ENCODE data around the gene SIGLECL1.

Gene SIGLECL1

GRCh38 chr19:51296336-51297093 is 45.6 kb downstream of the SIGLECL1 start:
- DNase-seq (ENCODE audit: low read depth): no peak

DNA sequence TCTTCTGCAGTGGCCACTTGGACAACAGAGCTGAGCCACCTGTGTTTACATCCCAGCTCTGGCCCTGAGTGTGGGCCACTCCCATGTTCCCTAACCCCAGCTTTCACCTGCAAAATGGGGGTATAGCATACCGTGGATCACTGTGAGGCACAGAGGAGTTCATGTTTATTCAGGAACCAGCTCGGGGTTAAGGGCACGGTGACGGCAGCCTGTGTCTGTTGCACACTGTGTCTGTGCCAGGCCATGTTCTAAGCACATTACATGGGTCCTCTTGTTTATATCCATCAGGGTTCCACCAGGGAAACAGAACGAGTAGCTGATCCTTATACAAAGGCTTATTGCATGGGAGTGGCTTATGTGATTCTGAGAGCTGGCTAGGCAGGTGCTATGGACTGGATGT is 46.5 kb downstream of the SIGLECL1 start:
- DNase-seq (ENCODE audit: low read depth): no peak

GRCh38 chr19:51301266-51301665 is 50.4 kb downstream of the SIGLECL1 start:
- no peak for DNase-seq (ENCODE audit: low read depth)

- no peak for DNase-seq (ENCODE audit: low read depth)
Observed at GRCh38 chr19:51305479-51305878, 54.6 kb downstream of the SIGLECL1 start.

DNA sequence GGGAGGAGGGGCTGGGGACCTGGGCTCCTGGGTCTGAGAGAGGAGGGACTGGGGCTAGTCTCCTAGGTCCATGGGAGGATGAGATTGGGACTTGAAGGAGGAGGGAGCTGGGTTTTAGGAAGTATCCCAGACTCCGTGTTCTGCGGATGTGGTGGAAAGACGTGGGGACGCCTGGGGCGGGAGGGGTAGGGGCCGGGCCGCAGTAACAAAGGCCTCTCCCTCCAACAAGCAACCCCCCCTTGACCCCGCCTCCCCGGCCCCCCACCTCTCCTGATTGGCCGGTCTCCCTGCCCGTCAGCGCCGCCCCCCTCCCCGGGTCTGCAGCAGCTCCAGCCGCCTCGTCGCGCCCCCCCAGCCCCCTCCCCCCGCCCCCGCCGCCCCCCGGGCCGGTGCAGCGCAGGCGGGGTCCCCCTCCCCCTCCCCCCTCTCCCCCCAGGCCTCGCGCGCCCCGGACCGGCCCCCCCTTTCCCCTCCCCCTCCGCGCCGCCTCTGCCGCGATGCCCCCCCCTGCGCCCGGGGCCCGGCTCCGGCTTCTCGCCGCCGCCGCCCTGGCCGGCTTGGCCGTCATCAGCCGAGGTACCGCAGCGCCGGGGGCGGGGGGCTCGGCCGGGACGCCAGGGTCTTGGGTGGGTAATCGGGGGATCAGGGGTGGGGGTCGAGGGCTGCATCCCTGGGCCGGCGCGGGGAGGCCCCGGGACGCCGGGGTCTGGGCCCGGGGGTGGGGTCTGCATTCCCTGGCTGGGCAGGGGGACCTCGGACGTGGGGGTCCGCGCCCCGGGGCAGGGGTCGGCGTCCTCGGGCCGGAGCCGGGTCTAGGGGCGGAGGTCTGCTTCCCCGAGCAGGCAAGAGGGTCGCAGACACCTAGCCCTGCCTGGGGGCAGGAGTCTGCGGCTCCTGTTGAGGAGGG is 60.7 kb downstream of the SIGLECL1 start, which contains the start of gene IGLON5:
Gene IGLON5 (plus strand): TSS at position 294 of the 907 bp plus-strand sequence. CDS start 204 bp downstream, at position 498.
- no peak for DNase-seq (ENCODE audit: low read depth)

DNA sequence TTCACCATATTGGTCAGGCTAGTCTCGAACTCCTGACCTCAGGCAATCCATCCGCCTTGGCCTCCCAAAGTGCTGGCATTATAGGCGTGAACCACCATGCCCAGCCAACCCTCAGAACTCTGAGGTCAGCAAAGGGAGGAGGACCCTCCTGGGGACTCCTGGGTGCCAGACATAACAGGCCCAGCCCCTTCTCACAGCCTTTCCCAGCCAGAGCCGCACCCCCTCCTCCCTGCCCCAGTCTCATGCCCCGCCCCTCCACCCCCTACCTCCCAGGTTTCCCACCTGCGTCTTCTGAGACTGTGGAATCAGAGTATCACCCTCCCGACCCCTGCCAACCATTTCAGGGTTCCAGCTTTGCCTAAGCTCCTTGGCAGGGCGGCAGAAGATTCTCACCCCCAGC is 65.8 kb downstream of the SIGLECL1 start:
- DNase-seq (ENCODE audit: low read depth): no peak

- DNase-seq (ENCODE audit: low read depth): no peak
Observed at GRCh38 chr19:51317376-51317775, 66.5 kb downstream of the SIGLECL1 start.

- no peak for DNase-seq (ENCODE audit: low read depth)
Observed at GRCh38 chr19:51317968-51318367, 67.1 kb downstream of the SIGLECL1 start.

All from stimulated activated CD8-positive, alpha-beta memory T cell treated with anti-CD3 and anti-CD28 coated beads, Interleukin-15, amount 100 ng/mL, for 24 hours (primary cell).